ENCODE results near the gene STK32A.

The STK32A gene

DNA sequence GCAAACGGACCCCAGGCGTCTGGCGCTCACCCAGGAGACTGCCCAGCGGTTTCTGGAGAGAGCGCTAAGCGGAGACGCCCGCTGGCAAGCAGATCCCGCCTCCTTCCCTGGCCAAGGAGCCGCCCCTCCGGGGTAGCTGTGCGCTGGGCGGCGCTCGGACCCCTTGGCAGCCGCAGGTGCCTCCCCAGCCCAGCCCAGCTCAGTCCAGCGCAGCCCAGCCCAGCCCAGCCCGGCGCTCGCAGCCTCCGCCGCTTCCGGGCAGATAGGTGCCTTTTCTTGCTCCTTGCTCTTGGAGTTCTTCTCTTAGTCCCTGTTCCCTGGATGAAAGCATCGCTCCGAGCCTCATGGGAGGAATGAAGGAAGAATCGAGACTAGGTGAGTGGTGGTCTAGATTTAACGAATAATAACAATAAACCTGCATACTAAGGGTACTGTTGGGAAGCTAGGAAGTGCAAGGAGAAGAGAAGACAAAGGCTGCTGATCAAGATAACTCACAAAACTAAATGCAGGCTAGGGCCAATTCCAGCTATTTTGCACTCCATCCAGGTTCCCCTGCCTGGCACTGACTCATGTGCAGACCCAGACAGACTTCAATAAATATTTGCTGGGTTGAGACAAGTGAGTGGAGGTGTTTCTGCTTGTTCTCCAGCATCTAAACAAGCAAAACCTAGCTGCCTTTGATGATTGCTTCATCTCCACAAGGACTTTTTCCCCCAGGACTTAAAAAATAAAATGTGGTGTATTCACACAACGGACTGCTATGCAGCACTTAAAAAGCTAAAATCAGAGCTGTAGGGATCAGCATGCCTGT is at the start of gene STK32A:
Gene STK32A, plus strand, starts transcription at position 202 of the 811 bp plus-strand sequence. CDS start 4,609 bp downstream, outside the sequence.
- in situ Hi-C loops (cut with HindIII; ENCODE audit: low sequenced_read_pairs): no loop called here
- DNase-seq (ENCODE audit: low read depth, low spot score): peak; percentile 52
- H3K4me3 ChIP-seq (ENCODE audit: low read depth, low read length): peak within 1 kb of the TSS; percentile 60
- TF ChIP-seq, protein P1, sequence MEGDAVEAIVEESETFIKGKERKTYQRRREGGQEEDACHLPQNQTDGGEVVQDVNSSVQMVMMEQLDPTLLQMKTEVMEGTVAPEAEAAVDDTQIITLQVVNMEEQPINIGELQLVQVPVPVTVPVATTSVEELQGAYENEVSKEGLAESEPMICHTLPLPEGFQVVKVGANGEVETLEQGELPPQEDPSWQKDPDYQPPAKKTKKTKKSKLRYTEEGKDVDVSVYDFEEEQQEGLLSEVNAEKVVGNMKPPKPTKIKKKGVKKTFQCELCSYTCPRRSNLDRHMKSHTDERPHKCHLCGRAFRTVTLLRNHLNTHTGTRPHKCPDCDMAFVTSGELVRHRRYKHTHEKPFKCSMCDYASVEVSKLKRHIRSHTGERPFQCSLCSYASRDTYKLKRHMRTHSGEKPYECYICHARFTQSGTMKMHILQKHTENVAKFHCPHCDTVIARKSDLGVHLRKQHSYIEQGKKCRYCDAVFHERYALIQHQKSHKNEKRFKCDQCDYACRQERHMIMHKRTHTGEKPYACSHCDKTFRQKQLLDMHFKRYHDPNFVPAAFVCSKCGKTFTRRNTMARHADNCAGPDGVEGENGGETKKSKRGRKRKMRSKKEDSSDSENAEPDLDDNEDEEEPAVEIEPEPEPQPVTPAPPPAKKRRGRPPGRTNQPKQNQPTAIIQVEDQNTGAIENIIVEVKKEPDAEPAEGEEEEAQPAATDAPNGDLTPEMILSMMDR (IDR thresholded peaks at IDR 0.05; ENCODE audit: low read depth, low read length): no peak

DNA sequence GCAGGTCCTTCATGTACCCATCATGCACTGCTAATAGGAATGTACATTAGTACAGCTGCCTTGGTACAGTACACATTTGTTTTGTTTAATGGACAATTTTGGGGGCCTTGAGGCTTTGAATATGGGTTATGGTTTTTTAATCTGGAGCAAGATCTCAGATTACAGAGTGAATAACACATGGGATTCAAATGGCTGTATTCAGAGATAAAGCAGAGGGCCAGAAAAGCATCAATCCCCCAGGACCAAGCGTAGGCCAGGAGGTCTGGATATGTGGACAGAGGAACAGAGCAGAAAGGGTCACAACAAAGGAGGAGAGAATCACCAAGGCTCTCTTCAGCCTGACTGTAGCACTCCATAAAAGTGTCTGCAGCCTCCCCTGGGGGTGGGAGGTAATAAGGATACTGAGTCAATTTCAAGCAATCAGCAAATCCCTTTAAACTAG is 47.7 kb upstream of the STK32A start:
- in situ Hi-C loops (cut with HindIII; ENCODE audit: low sequenced_read_pairs): no loop called here
- TF ChIP-seq, protein P1 (IDR thresholded peaks at IDR 0.05; ENCODE audit: low read depth, low read length): no peak

DNA sequence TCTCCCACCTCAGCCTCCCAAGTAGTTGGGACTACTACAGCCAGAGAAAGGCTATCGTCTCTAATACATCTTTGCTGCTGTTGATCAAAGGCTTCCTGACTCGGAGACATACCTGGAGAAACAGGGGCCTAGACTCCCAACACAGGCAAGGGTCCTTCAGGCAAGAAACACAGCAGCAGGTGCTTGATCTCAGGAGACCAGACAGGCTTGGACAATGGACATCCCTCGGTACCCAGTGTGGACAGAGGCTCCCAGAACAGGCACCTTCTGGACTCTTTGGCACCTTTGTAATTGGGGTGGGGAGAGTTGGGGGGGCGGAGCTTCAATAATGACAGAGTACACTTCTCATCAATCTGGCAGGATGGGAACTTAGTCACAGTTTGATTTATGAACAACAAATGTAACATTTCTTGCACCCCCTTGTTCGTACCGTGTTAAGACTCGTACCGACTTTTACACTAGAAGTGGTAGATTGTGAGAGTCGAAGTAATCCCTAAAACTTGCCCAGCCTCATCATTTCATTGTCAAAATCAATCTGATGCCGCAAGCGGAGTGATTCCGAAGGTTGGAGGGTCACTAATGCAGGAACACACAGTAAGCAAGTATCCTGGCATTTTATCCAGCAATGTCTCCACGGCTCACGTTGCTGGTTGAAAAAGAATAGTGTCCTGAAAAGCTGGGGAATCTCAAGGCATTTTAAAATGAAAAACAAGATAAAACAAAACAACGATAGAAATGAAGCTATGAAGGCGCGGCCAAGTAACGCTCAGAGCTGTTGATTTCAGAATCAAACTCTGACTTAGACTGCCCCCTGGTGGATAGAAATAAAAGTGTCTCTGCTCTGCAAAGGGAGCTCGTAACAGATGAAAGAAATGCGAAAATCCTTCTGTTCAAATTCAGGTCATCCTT is 46.4 kb upstream of the STK32A start:
- in situ Hi-C loops (cut with HindIII; ENCODE audit: low sequenced_read_pairs): no loop called here
- TF ChIP-seq, protein P1 (IDR thresholded peaks at IDR 0.05; ENCODE audit: low read depth, low read length): peak; percentile 69

More for the DNA sequence above, 47.7 kb upstream of the STK32A start:
- H3K4me3 ChIP-seq (ENCODE audit: low read depth, low read length): no peak overlapping the region
- no peak for DNase-seq (ENCODE audit: low read depth, low spot score)

DNA sequence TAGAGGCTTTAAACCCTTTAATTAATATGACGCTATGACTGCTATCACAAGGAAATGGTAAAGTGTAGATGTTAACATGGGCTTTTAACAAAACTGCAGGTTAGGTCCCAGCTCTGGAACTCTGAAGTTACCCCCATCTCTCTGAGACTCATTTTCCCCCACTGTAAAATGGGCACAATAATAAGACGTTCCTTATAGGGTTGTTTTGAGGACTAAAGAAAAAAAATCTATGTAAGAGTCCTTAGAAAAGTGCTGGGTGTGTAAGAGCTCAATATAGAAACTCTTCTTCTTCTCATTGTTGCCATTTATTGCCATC is 45.8 kb upstream of the STK32A start:
- TF ChIP-seq, protein P1 (IDR thresholded peaks at IDR 0.05; ENCODE audit: low read depth, low read length): no peak
- DNase-seq (ENCODE audit: low read depth, low spot score): no peak
- in situ Hi-C loops (cut with HindIII; ENCODE audit: low sequenced_read_pairs): no loop called here
- H3K4me3 ChIP-seq (ENCODE audit: low read depth, low read length): no peak overlapping the region

More for the DNA sequence above, 46.4 kb upstream of the STK32A start:
- H3K4me3 ChIP-seq (ENCODE audit: low read depth, low read length): no peak overlapping the region
- peak; percentile 68 for DNase-seq (ENCODE audit: low read depth, low spot score)

DNA sequence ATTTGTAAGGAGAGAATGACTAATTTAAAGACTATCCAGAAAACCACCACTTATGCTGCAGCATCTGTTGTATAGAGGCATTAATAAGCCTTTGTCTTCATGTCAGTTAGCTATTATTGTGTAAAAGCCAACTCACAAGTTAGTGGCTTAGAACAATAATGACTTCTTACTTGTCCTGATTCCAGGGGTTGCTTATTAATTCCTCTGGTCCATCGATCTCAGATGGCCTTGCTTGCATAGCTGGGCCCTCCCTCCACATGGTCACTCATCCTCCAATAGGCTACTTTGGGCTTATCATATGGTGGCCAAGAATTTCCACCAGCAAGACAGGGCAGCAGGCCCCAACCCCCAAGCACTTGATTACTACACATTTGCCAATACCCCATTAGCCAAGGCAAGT is 44.5 kb upstream of the STK32A start:
- in situ Hi-C loops (cut with HindIII; ENCODE audit: low sequenced_read_pairs): no loop called here
- TF ChIP-seq, protein P1 (IDR thresholded peaks at IDR 0.05; ENCODE audit: low read depth, low read length): no peak
- H3K4me3 ChIP-seq (ENCODE audit: low read depth, low read length): no peak overlapping the region
- DNase-seq (ENCODE audit: low read depth, low spot score): peak; percentile 52

DNA sequence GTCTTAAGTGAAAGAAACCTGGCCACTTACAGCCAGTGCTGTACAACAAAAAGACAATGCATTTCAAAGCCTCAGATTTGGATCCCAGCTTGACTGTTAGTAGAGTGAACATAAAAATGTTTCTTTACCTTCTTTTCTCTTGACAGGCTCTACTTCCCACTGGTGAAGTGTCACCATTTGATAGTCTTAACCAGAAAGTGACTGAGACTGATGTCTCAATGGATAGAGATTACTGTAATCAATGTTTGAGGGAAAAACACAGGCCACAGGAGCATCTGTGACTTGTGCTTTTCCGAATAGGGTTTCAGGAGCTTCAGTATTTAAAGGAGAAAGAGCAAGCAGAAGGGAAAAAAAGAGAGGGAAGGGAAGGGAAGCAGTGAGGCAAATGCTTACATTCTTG is 41.7 kb upstream of the STK32A start:
- in situ Hi-C loops (cut with HindIII; ENCODE audit: low sequenced_read_pairs): no loop called here
- TF ChIP-seq, protein P1 (IDR thresholded peaks at IDR 0.05; ENCODE audit: low read depth, low read length): no peak

More for the DNA sequence above, 41.7 kb upstream of the STK32A start:
- DNase-seq (ENCODE audit: low read depth, low spot score): no peak
- H3K4me3 ChIP-seq (ENCODE audit: low read depth, low read length): no peak overlapping the region

Measured in astrocyte of the spinal cord (primary cell).